ENCODE data around the gene ZC3H18.

- TF ChIP-seq CTCF (IDR thresholded peaks at IDR 0.05; ENCODE audit: poor library complexity, severe bottlenecking), result no peak
- no peak for TF ChIP-seq REST (IDR thresholded peaks at IDR 0.05; ENCODE audit: borderline replicate concordance)
- no peak for TF ChIP-seq TAF1 (IDR thresholded peaks at IDR 0.05; ENCODE audit: low read depth)
Measured at GRCh38 chr16:88605186-88606147, 35.3 kb downstream of the ZC3H18 start.
